IMR-90 (cell line): ENCODE data around the gene KRT74. TPM values are rescaled to one million over a fixed set of nuclear protein-coding genes. Genes with fewer than 3 reads are reported as not detected.

ENCODE experiments used
- ATAC-seq: fragments of 200-7000 bp; cut with Tn5 transposase; 2 replicates; pipeline ENCODE4 v1.9.1; 2020; ENCODE audit warnings: low read depth, mild to moderate bottlenecking, moderate library complexity
- BruUV-seq: library from RNA; stranded (reverse); fragments of 400-500 nt; replicated peaks from 2 replicates; lab custom pipeline; 2021; lab: Mats Ljungman, UMichigan
- CTCF ChIA-PET: fragments of 300-600 bp; formaldehyde crosslinking; extraction: SDS; loops from one replicate; lab custom pipeline; 2021; ENCODE audit warnings: antibody characterized with exemption; lab: Yijun Ruan, JAX
- POLR2A ChIA-PET: fragments of 300-600 bp; sonication (Branson Sonifier 250); formaldehyde crosslinking; loops from one replicate; lab custom pipeline; 2022; ENCODE audit warnings: antibody characterized with exemption; ENCODE audit not compliant: unreplicated experiment; lab: Charles Lee
- DNase-seq: peaks from one replicate; pipeline ENCODE4 v3.0.0; 2013
- H2AFZ ChIP-seq: replicated peaks from 2 replicates; pipeline ENCODE3; 2013; ENCODE audit warnings: low read length, mild to moderate bottlenecking; ENCODE audit not compliant: poor library complexity
- H2AK5ac ChIP-seq: 2 replicates; pipeline ENCODE4 v1.6.1; 2013; ENCODE audit warnings: low read depth, low read length, inconsistent platforms
- H2AK9ac ChIP-seq: replicated peaks from 2 replicates; pipeline ENCODE3; 2013; ENCODE audit warnings: mild to moderate bottlenecking, low read depth, low read length, moderate library complexity; ENCODE audit not compliant: poor library complexity
- H2BK120ac ChIP-seq: 2 replicates; pipeline ENCODE4 v1.6.1; 2013; ENCODE audit warnings: low read depth, low read length, inconsistent platforms
- H2BK15ac ChIP-seq: 3 replicates; pipeline ENCODE4 v1.6.1; 2013; ENCODE audit warnings: low read depth, low read length, inconsistent platforms
- H2BK20ac ChIP-seq: 2 replicates; pipeline ENCODE4 v1.6.1; 2013; ENCODE audit warnings: low read depth, mild to moderate bottlenecking, inconsistent platforms, low read length, moderate library complexity
- H2BK5ac ChIP-seq: 2 replicates; pipeline ENCODE4 v1.6.1; 2013; ENCODE audit warnings: mild to moderate bottlenecking, low read depth, low read length, inconsistent platforms; ENCODE audit not compliant: poor library complexity, severe bottlenecking
- H3K14ac ChIP-seq: replicated peaks from 2 replicates; pipeline ENCODE4 v1.6.1; 2013; ENCODE audit warnings: low read depth, low read length, inconsistent platforms
- H3K18ac ChIP-seq: 2 replicates; pipeline ENCODE4 v1.6.1; 2013; ENCODE audit warnings: low read depth, low read length, control low read depth
- H3K23ac ChIP-seq: 2 replicates; pipeline ENCODE4 v1.6.1; 2013; ENCODE audit warnings: low read depth, low read length, inconsistent platforms
- H3K27ac ChIP-seq: 2 replicates; pipeline ENCODE4 v1.5.1; 2013; ENCODE audit warnings: mild to moderate bottlenecking, control low read depth, low read length; ENCODE audit not compliant: insufficient read depth
- H3K27me3 ChIP-seq: 2 replicates; pipeline ENCODE4 v1.6.1; 2013; ENCODE audit warnings: low read length; ENCODE audit not compliant: control insufficient read depth, insufficient read depth
- H3K36me3 ChIP-seq: 2 replicates; pipeline ENCODE4 v1.6.1; 2013; ENCODE audit warnings: low read length, mixed read lengths; ENCODE audit not compliant: control insufficient read depth, insufficient read depth
- H3K4ac ChIP-seq: 2 replicates; pipeline ENCODE4 v1.6.1; 2013; ENCODE audit warnings: low read depth, low read length, inconsistent platforms
- H3K4me1 ChIP-seq: 2 replicates; pipeline ENCODE4 v1.6.1; 2013; ENCODE audit warnings: low read length, mixed read lengths; ENCODE audit not compliant: control insufficient read depth, insufficient read depth
- H3K4me2 ChIP-seq: 2 replicates; pipeline ENCODE4 v1.6.1; 2013; ENCODE audit warnings: low read depth, mild to moderate bottlenecking, control low read depth, low read length, moderate library complexity
- H3K4me3 ChIP-seq: 2 replicates; pipeline ENCODE4 v1.5.1; 2013; ENCODE audit warnings: low read depth, mild to moderate bottlenecking, control low read depth, low read length, moderate library complexity; ENCODE audit not compliant: insufficient read depth
- H3K56ac ChIP-seq: 2 replicates; pipeline ENCODE4 v1.6.1; 2013; ENCODE audit warnings: low read length, inconsistent platforms; ENCODE audit not compliant: insufficient read depth; ENCODE audit errors: extremely low read depth
- H3K79me1 ChIP-seq, 2 experiments: 2 replicates each; pipeline ENCODE4 v1.6.1; 2013; ENCODE audit warnings: low read length in 2 of 2, inconsistent platforms in 1 of 2, low read depth in 1 of 2
- H3K9ac ChIP-seq: 2 replicates; pipeline ENCODE4 v1.6.1; 2013; ENCODE audit warnings: low read depth, low read length, control low read depth
- H3K9me1 ChIP-seq: 2 replicates; pipeline ENCODE4 v1.6.1; 2013; ENCODE audit warnings: low read length, inconsistent platforms; ENCODE audit not compliant: insufficient read depth
- H3K9me3 ChIP-seq: 2 replicates; pipeline ENCODE4 v1.6.1; 2013; ENCODE audit warnings: low read length; ENCODE audit not compliant: control insufficient read depth, insufficient read depth
- H4K20me1 ChIP-seq: 2 replicates; pipeline ENCODE4 v1.6.1; 2013; ENCODE audit warnings: low read length, inconsistent platforms; ENCODE audit not compliant: insufficient read depth
- H4K5ac ChIP-seq: 2 replicates; pipeline ENCODE4 v1.6.1; 2013; ENCODE audit warnings: mild to moderate bottlenecking, low read depth, low read length, control low read depth
- H4K8ac ChIP-seq, 2 experiments: 2 replicates each; pipeline ENCODE4 v1.6.1; 2013; ENCODE audit warnings: low read depth in 2 of 2, low read length in 2 of 2, control low read depth in 1 of 2, inconsistent platforms in 1 of 2
- H4K91ac ChIP-seq: 2 replicates; pipeline ENCODE4 v1.6.1; 2013; ENCODE audit warnings: low read depth, low read length, inconsistent platforms; ENCODE audit not compliant: insufficient read depth
- CHD1 ChIP-seq: IDR thresholded peaks from 2 replicates; pipeline ENCODE4 v1.6.1; 2012; ENCODE audit warnings: low read depth, low read length, improper control_type of control experiment
- ELK1 ChIP-seq: fragments of 150-350 bp; IDR thresholded peaks from 2 replicates; pipeline ENCODE4 v1.6.1; 2016; ENCODE audit warnings: low read depth, mild to moderate bottlenecking, low read length, moderate library complexity, borderline replicate concordance
- FOS ChIP-seq: fragments of 150-350 bp; IDR thresholded peaks from 2 replicates; pipeline ENCODE4 v1.6.1; 2016; ENCODE audit warnings: low read depth, low read length
- NFE2L2 ChIP-seq: fragments of 150-350 bp; IDR thresholded peaks from 2 replicates; pipeline ENCODE4 v1.6.1; 2016; ENCODE audit warnings: low read depth, mild to moderate bottlenecking, low read length
- POLR2A ChIP-seq: IDR thresholded peaks from 2 replicates; pipeline ENCODE4 v1.6.1; 2012; ENCODE audit warnings: mild to moderate bottlenecking, low read depth, low read length
- RAD21 ChIP-seq: IDR thresholded peaks from 2 replicates; pipeline ENCODE4 v1.6.1; 2012; ENCODE audit warnings: low read length, improper control_type of control experiment
- SMC3 ChIP-seq: fragments of 150-350 bp; IDR thresholded peaks from 2 replicates; pipeline ENCODE4 v1.6.1; 2016; ENCODE audit warnings: low read depth, mild to moderate bottlenecking, antibody characterized with exemption, low read length, moderate library complexity
- dilution Hi-C: fragments of 300-500 bp; cut with HindIII; formaldehyde crosslinking; loops from one replicate; pipeline ENCODE4 v1.14.3; 2018; ENCODE audit warnings: low sequenced_read_pairs; ENCODE audit not compliant: unreplicated experiment
- in situ Hi-C: fragments of 300-500 bp; cut with MboI; formaldehyde crosslinking; loops from 3 replicates; pipeline ENCODE4 v1.14.3; 2019; ENCODE audit warnings: low sequenced_read_pairs, inconsistent platforms, mixed read lengths
- intact Hi-C: fragments of 100-400 bp; cut with micrococcal nuclease; formaldehyde crosslinking; loops from 2 replicates; pipeline ENCODE4 v1.10.0; 2022
- polyA plus RNA-seq, 3 experiments: library from polyadenylated mRNA; depleted of rRNA; stranded (reverse); fragments of >200 nt; gene quantifications; 2 replicates each; pipeline ENCODE4 v1.2.3, GENCODE V29; 2012; ENCODE audit warnings: low replicate concordance in 1 of 3
- total RNA-seq: library from RNA; depleted of rRNA; stranded (reverse); fragments of >200 nt; gene quantifications from 2 replicates; pipeline ENCODE4 v1.2.3, GENCODE V29; 2012
- TF ChIP-seq, protein P1 (sequence below): fragments of 150-350 bp; IDR thresholded peaks from 2 replicates; pipeline ENCODE4 v1.6.1; 2017; ENCODE audit warnings: mild to moderate bottlenecking, antibody characterized with exemption, low read length, low read depth

Gene KRT74
- total and polyA plus RNA-seq, 2 of the 4 experiments (the other 2 are of a cell fraction), result not detected

- TF ChIP-seq ELK1, result no peak
Observed at GRCh38 chr12:52542785-52543318, 30.8 kb downstream of the KRT74 start (continued).

DNA sequence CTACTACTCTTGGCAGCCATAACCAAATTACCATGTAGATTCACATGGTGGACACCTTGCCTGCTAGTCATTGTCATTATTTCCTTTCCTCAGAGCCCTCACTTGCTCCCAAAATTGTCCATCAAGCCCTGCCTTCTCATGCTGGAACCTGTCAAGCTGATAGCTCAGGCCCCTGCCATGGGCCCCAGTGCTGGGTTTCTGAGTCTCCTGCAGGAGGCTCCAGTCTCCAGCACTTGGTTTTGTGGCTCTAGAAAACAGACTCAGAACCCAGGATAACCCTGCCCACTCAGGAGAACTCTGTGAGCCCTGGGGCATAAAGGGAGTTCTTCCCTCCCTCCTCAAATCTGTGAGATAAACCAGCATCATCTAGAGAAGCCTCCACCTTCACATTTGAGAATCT lies 31.5 kb downstream of the KRT74 start:
- Histone ChIP-seq H3K23ac (no peak overlapping the region), H3K4me1 (no peaks in the 10 kb centered on the region), H2BK20ac (no peak overlapping the region), H2AFZ (no peak overlapping the region), H3K18ac (no peak overlapping the region), H3K4me3 (no peak overlapping the region), H3K9ac (no peak overlapping the region), H2BK120ac (no peak overlapping the region), H2AK9ac (no peak overlapping the region), H4K91ac (no peak overlapping the region), H3K56ac (no peak overlapping the region), H3K36me3 (no peaks in the 10 kb centered on the region), H3K14ac (no peak overlapping the region), H3K4ac (no peak overlapping the region), H2BK15ac (no peak overlapping the region), H3K9me3 (no peaks in the 10 kb centered on the region), H3K27ac (no peak overlapping the region), H4K20me1 (no peaks in the 10 kb centered on the region), H4K8ac (no peak overlapping the region), H3K9me1 (no peaks in the 10 kb centered on the region; the same call in 1 of the 2 replicates), H4K5ac (no peak overlapping the region), H2BK5ac (no peak overlapping the region), H3K27me3 (peaks cover 8% of the 10 kb centered on the region), H3K4me2 (no peak overlapping the region), H2AK5ac (no peak overlapping the region), H3K79me1 (no peaks in the 10 kb centered on the region)
- intact Hi-C loops (no loop called here), in situ Hi-C loops (no loop called here), dilution Hi-C loops (no loop called here)
- POLR2A ChIA-PET, result no interaction called here
- no peak for TF ChIP-seq NFE2L2
- TF ChIP-seq FOS, result no peak
- no peak for TF ChIP-seq POLR2A
- TF ChIP-seq CHD1, result no peak
- TF ChIP-seq RAD21, result no peak
- TF ChIP-seq, protein P1, sequence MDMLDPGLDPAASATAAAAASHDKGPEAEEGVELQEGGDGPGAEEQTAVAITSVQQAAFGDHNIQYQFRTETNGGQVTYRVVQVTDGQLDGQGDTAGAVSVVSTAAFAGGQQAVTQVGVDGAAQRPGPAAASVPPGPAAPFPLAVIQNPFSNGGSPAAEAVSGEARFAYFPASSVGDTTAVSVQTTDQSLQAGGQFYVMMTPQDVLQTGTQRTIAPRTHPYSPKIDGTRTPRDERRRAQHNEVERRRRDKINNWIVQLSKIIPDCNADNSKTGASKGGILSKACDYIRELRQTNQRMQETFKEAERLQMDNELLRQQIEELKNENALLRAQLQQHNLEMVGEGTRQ, result no peak
- TF ChIP-seq SMC3, result no peak
- no peak for ATAC-seq
- BruUV-seq, result no TSS peak
- CTCF ChIA-PET, result no interaction called here
- DNase-seq, result no peak
